Renal cortex interstitium (tissue), 11 donors: Measurements from ENCODE around the gene HOXB8. TPM values are rescaled to one million over a fixed set of nuclear protein-coding genes. Genes with fewer than 3 reads are reported as not detected.

Experiments
- DNase-seq, 11 donors: peaks; one replicate each; pipeline ENCODE4 v3.0.0-alpha.2; 2013; ENCODE audit warnings: low read depth in 9 of 11, low spot score in 4 of 11; ENCODE audit errors: extremely low read depth in 1 of 11
- polyA plus RNA-seq, 3 donors: library from polyadenylated mRNA; unstranded; fragments of 120-200 nt; gene quantifications; one replicate each; pipeline ENCODE4 v1.2.1, GENCODE V29; 2013; ENCODE audit not compliant: insufficient read length in 3 of 3

Gene HOXB8
- polyA plus RNA-seq, 3 donors: 46.1 to 68.4 (median 55.6) TPM

DNA sequence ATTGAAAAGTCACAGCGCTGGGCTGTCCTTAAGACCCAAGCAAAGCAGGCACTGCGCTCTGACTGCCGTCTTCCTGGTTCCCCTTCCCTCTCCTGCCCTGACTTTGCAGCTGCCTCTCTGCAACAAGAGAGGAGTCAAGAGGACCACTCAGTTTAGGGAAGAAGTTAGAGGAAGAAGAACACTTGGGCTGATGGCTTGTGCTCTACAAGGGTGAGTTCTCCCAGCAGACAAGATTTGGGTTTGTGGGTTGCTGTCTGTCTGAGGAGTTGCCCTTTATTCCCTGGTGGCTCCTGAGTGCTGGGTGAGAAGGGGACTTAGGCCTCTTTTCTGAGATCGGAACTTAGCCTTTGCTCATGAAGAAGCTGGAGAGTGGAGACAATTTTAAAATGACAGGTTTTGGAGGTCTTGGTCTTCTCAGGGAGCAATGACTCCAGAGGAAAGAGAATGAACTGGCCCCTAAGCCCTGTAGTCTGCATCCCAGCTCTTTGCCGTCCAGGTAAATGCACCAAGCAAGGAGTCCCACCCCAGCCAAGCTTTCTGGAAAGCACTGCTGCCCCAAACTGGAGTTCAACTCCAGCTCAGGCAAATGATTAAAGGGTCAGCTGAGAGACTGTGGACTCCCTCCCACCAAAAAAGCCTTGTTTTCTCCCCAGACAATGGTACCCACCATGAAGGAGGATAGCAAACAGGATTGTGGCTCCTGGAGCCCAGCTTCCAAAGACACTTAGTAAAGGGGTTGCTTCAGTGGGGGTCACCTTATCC lies 13.7 kb upstream of the HOXB8 start:
- DNase-seq: no peak

- DNase-seq: no peak
Measured at GRCh38 chr17:48627623-48628521, 12.8 kb upstream of the HOXB8 start.

DNA sequence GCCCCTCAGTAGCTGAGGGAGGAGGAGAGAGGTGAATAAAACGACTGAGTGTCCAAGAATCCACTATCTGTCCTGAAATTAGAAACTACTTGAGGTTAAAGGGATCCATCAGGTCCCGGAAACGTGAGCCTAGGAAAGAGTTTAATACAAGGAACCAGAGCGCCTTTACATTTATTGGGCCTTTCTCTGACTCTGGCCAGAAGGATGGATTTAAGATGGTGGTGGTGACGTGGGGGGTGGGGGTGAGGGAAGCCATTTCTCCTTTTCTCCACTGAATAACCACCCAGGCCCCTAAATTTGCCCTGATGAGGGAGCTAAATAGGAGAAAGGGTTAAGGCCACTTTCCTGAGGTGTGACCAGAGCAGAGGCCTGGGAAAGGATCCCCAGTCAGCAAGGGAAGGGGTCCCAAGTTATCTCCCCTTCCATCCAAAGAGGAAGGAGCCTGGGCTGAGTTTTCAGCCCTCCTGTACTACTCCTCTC lies 12.1 kb upstream of the HOXB8 start:
- DNase-seq: no peak

GRCh38 chr17:48626245-48627117 lies 11.4 kb upstream of the HOXB8 start, which contains the start of gene HOXB9:
Gene HOXB9, minus strand, starts transcription at chr17:48626358. Its CDS starts 89 bp downstream, at chr17:48626269.
- DNase-seq: peak in 1 of 11 donors; percentile 87

GRCh38 chr17:48625495-48626244 lies 10.6 kb upstream of the HOXB8 start:
- DNase-seq: no peak

DNA sequence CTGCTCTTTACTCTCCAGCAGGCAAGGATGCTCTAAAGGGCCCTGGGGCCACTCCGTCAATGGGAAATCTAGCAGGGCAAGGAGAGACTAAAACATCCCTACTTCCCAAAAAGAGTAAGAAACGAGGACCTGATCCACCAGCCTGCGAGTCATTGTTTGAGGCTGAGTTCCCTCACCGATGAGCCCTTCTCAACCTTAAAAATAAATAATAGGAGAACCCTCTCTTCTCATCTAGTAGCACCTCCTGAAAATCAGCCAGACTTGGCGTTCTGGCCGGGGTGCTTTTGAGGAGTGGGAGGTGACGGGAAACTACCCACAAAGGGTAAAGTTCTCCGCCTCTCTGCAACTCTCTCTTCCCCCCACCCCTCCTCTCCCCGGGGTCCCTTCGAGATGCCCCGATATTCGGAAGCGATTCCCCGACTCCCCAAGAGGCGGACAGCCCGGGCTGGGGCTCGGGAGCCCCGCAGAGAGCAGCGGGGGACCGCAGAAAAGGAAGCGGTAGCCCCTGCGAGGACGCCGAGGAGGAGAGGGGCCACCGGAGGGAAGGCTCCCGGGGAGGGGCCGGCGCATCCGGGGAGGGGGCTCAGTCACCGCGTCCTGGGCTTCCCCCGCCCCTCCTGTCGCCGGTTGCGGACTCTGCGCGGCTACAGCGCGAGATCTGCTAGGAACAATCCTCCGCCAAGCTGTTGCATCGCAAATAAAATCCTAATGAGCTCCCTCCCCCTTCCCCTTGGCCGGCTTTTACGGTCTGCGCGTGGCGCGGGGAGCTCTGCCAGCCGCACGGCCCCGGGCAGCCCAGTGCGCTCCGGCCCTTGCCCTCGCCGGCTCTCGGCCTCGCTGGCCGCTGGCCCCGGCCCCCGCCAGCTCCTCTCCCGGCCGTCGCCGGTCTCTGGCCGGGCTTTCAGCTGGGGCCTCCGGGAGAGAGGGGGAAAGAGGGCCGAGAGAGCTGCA lies 9.7 kb upstream of the HOXB8 start:
- DNase-seq: peak in 1 of 11 donors; percentile 11

GRCh38 chr17:48624118-48624517 lies 9.0 kb upstream of the HOXB8 start:
- DNase-seq: no peak

GRCh38 chr17:48623583-48623982 lies 8.5 kb upstream of the HOXB8 start:
- DNase-seq: no peak

DNA sequence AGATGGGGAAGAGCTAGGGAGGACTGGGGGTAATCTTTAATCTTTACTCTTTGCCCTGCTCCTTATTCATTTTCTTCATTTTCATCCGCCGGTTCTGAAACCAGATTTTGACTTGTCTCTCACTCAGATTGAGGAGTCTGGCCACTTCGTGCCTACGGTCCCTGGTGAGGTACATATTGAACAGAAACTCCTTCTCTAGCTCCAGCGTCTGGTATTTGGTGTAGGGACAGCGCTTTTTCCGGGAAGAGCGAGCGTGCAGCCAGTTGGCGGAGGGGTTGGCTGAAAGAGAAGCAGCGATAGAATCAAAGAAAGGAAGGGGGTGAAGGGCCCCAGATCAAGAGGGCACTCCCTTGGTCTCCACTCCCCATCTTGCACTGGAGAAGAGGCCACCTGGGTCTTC lies 7.8 kb upstream of the HOXB8 start:
- no peak for DNase-seq

GRCh38 chr17:48621410-48622392 lies 6.6 kb upstream of the HOXB8 start:
- DNase-seq: no peak

DNA sequence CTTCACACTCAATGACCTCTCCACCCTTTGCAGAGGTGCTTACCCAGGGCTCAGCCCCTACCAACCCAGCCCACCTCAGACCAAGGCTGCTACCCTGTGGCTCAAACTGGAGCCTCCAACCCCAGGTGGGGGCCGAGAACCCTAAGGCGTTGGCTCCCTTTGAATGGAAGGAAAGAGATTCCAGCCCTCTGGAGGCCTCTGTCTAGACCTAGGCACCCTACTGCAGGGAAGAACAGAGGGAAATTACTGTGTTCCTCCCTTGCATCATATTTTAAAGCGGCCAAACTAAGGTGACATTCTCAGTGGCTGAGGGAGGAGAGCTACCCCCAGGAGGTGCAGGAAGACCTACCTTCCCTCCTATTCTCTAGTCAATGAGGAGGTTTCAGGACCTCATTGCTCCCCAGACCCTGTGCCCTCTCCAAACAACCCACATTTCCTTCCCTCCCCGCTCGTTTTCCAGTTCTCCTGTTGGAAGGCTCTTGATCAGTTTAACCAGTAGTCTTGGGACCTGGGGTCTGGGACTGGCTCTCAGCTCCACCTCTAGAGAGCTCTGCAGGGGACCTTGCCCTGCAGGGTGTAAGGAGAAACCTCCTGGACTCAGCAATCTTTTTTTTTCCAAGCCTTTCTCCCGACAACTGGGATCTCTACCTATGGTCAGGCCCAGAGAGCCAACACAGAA lies 5.5 kb upstream of the HOXB8 start:
- peak in 1 of 11 donors; percentile 37 for DNase-seq

DNA sequence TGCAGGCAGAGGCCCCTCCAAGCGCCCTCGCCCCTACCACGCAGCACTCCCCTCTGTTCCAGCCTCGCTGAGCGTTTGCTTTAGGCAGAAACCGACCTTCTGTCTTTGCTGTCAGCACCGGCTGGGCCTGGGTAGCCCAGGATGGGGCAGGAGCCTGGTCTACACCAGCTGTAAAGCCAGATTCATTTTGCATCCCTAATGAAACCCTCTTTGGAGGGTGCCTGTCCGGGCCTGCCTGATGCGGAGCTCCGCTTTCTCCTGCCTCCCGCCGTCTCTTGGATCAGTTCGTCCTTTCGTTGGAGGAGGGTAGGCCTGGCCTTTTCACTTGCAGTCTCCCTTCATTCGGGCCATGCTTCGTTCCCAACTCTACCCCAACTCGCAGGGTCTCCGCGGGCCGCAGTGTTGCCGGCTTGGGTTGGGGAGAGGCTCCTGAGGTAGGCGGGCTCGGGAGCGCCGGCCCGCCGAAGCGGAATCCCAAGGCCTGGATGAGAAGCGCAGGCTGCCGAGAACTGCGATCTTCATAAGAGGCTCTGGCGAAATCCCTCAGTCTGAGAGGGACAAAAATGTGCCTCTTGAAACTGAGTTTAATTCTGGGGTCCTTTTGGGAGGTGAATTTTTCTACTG lies 4.8 kb upstream of the HOXB8 start:
- DNase-seq: peak in 1 of 11 donors; percentile 35

DNA sequence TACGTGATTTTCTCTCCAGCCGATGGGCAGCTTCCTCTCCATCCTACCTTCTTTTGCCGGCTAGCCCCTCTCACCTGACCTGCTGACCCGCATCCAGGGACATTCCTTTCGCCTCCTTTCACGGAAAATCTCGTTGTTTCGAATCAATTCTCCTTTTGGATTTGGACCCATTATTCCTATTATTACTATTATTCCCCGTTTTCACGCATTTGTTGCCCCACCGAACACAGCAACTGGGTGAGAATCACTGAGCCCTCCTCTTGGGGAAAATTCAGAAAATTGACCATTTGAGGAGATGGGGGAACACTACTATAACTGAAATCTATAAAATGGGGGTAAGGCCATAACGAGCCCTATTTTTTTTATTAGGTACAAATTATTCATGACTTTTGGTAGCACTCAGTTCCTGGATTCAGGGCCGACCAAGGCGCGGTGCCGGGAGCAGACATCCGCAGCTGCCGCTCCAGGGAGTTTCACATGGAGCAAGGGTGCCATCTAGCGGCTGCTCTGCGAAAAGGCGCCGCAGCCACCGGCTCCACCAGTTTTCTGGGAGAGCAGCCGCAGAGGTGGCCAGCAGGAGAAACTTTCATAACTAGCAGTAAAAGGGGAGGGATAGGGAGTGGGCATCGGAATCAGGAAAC lies 3.3 kb upstream of the HOXB8 start:
- DNase-seq: peak in 9 of 11 donors; percentile 87 to 91 (median 88)

DNA sequence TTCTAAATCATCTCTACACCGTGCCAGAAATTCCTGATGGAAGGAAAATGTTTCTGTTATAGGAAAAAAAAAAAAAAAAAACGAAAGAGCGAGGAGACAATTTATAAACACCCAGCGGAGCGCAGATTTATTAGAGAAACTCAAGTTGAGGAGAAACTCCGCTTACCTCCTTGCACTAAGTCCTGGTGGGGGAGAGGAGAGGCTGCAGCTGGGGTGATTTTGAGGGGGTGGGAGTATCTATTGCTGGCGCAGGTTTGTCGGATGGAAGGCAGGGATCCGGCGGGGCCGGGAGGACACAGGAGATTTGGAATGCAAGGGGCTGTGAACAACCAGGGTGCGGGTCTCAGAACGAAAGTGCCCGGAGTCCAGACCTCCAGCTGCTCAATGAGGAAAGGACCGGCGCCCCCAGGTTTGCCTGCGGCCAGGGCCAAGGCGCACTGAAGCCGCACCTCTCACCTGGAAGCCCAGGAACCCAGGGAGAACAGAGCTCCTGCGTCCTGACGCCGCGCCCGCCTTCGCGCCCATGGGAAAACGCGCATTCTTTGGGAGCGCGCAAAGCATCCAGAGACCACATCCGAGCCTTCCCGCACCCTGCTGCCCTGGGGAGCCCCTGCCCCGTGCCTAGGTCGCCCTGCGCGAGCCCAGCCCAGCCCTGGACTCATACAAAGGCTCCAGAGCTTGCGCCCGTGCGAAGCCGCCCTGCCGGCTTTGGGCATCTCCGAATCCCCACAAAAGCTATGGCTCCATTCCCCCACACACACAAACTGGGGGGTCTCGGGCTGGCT lies 2.6 kb upstream of the HOXB8 start:
- peak in 2 of 11 donors; percentile 27 to 38 for DNase-seq
